ENCODE measurements around the gene TTYH2. TPM values are rescaled to one million over a fixed set of nuclear protein-coding genes. Genes with fewer than 3 reads are reported as not detected.
"Not testable (repeated sequence)": the region's sequence is repeated elsewhere in the genome, so short reads cannot be mapped to it uniquely, and the experiment has no call there.

TTYH2 gene
- total and polyA plus RNA-seq, 3 experiments from 2014 or later: 6.0 to 17.4 (median 17.1) TPM

DNA sequence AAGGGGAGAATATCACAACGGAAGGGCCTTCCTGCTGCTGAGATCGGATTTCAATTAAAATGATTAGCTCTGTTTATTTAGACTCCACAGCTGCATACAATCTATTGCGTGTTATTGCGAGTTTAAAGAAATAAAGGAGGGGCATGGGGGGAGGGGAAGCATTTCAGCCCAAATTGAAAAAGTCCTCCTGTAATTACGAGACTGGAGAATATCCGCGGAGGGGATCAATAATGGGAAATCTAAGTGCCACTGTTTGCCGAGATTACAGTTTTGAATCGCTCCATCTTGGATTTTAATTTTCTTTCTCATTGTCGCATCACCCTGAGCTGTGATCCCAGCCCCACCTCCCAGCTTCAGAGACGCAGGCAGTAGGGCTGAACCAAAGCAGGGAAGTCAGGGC, 25.6 kb upstream of the TTYH2 start:
- peaks cover 0 to 7% (median 0%) of the 10 kb centered on the region in 3 donors for H3K36me3 Mint-ChIP-seq

DNA sequence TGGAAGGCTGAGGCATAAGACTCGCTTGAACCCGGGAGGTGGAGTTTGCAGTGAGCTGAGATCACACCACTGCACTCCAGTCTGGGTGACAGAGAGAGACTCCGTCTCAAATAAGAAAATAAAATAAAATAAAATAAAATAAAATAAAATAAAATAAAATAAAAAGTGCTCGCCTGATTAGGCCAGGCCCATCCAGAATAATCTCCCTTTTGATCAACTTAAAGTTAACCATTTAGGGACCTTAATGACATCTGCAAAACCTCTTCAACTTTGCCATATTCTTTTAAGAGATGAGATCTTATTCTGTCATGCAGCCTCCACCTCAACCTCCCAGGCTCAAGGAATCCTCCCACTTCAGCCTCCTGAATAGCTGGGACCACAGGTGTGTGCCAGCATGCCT, 24.7 kb upstream of the TTYH2 start:
- H3K9me3 ChIP-seq (ENCODE audit: low read length); H3K4me1 Mint-ChIP-seq; POLR2A ChIA-PET; H3K4me3 Mint-ChIP-seq; H3K27me3 ChIP-seq (ENCODE audit: insufficient read depth, low read length, poor library complexity, severe bottlenecking); H3K27ac Mint-ChIP-seq; H3K9me3 Mint-ChIP-seq; H3K36me3 ChIP-seq (ENCODE audit: insufficient read depth, low read length); DNase-seq; H3K4me1 ChIP-seq (ENCODE audit: insufficient read depth, low read length); H3K36me3 Mint-ChIP-seq; H3K27ac ChIP-seq (ENCODE audit: low read depth, low read length); H3K4me3 ChIP-seq (ENCODE audit: low read length): not testable (repeated sequence)
- CTCF ChIA-PET: interaction anchor here (1.2 kb wide), 1 partner anchor 11 kb away, joined by 5 read pairs; no protein-coding TSS in a partner anchor
- H3K27me3 Mint-ChIP-seq: peaks cover 20 to 51% of the 10 kb centered on the region in 2 donors

More for the DNA sequence above, 25.6 kb upstream of the TTYH2 start:
- Histone ChIP-seq H3K4me3 (ENCODE audit: low read length) (no peak overlapping the region), H3K4me1 (ENCODE audit: insufficient read depth, low read length) (no peaks in the 10 kb centered on the region), H3K27me3 (ENCODE audit: insufficient read depth, low read length, poor library complexity, severe bottlenecking) (no peaks in the 10 kb centered on the region), H3K9me3 (ENCODE audit: low read length) (no peaks in the 10 kb centered on the region), H3K36me3 (ENCODE audit: insufficient read depth, low read length) (no peaks in the 10 kb centered on the region), H3K27ac (ENCODE audit: low read depth, low read length) (no peak overlapping the region)
- peak overlapping the region in 1 of 8 donors; percentile 85 for H3K27ac Mint-ChIP-seq
- CTCF ChIA-PET: interaction anchor here (1.2 kb wide), 1 partner anchor 12 kb away, joined by 5 read pairs; no protein-coding TSS in a partner anchor
- H3K27me3 Mint-ChIP-seq: peaks cover 18 to 51% of the 10 kb centered on the region in 2 donors
- no peak overlapping the region for H3K4me3 Mint-ChIP-seq
- no peaks in the 10 kb centered on the region for H3K4me1 Mint-ChIP-seq
- H3K9me3 Mint-ChIP-seq: peaks cover 0 to 6% (median 0%) of the 10 kb centered on the region in 5 donors
- POLR2A ChIA-PET: no interaction called here
- DNase-seq: no peak

DNA sequence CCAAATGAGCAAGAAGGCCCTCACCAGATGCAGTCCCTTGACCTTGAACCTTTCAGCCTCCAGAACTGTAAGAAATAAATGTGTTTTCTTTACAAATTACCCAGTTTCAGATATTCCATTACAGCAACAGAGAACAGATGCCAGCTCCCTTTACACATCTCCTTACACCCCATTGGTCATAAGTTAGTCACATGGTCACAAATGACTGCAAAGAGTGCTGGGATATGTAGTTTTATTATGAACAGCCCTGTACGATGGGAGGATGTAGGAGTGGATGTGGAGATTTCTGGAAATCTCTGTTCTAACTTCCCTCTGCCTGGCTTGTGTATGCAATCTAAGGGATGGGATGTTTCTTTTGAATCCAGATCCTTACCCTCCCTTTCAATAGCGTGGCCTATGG, 23.2 kb upstream of the TTYH2 start:
- ChIA-PET POLR2A (no interaction called here), CTCF (no interaction called here)
- Mint-ChIP-seq H3K27ac (no peak overlapping the region), H3K4me1 (peaks cover 0 to 8% (median 0%) of the 10 kb centered on the region in 3 donors), H3K4me3 (no peak overlapping the region), H3K27me3 (peaks cover 21 to 54% of the 10 kb centered on the region in 2 donors), H3K9me3 (peaks cover 0 to 6% (median 0%) of the 10 kb centered on the region in 5 donors), H3K36me3 (no peaks in the 10 kb centered on the region)
- Histone ChIP-seq H3K36me3 (ENCODE audit: insufficient read depth, low read length) (no peaks in the 10 kb centered on the region), H3K27me3 (ENCODE audit: insufficient read depth, low read length, poor library complexity, severe bottlenecking) (peaks cover 5% of the 10 kb centered on the region), H3K9me3 (ENCODE audit: low read length) (no peaks in the 10 kb centered on the region), H3K4me3 (ENCODE audit: low read length) (no peak overlapping the region), H3K27ac (ENCODE audit: low read depth, low read length) (no peak overlapping the region), H3K4me1 (ENCODE audit: insufficient read depth, low read length) (no peaks in the 10 kb centered on the region)
- no peak for DNase-seq

DNA sequence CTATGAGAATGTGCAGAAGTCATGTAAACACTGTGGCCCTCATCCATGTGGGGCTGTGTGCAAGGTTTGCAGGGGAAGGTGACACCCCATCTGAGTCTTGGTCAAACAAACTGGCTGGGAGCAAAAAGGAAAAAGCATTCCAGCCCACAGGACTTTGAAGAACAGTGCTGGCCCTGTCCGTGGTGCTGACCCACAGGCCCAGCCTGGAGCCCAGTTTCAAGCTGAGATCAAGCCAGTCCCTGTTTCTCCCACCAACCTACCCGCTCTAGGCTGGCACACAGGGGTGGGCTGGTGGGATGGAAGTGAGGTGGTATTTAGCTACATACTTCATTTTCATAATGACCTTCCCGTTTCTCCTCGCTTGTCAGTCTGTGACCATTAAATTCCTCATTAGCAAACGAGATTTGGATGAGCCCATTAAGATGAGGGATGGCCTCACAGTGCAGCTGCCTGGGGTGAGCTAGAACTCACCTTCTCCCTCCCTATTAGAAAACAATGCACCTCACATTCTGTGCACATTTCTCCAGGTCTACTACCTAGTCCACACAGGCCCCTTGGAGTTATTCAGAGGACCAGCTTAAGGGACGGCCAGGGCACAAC, 22.5 kb upstream of the TTYH2 start:
- H3K9me3 ChIP-seq (ENCODE audit: low read length): no peaks in the 10 kb centered on the region
- Mint-ChIP-seq H3K27ac (peak overlapping the region in 1 of 8 donors; percentile 54), H3K27me3 (peaks cover 20 to 55% of the 10 kb centered on the region in 2 donors), H3K4me1 (peaks cover 0 to 8% (median 0%) of the 10 kb centered on the region in 3 donors), H3K4me3 (no peak overlapping the region), H3K36me3 (no peaks in the 10 kb centered on the region), H3K9me3 (peaks cover 0 to 6% (median 0%) of the 10 kb centered on the region in 5 donors)
- H3K27me3 ChIP-seq (ENCODE audit: insufficient read depth, low read length, poor library complexity, severe bottlenecking): peaks cover 6% of the 10 kb centered on the region
- ChIA-PET CTCF (interaction anchor here (1.2 kb wide), 1 partner anchor 8 kb away, joined by 8 read pairs; no protein-coding TSS in a partner anchor), POLR2A (no interaction called here)
- no peak overlapping the region for H3K27ac ChIP-seq (ENCODE audit: low read depth, low read length)
- no peak for DNase-seq
- H3K36me3 ChIP-seq (ENCODE audit: insufficient read depth, low read length): no peaks in the 10 kb centered on the region
- H3K4me3 ChIP-seq (ENCODE audit: low read length): no peak overlapping the region
- no peaks in the 10 kb centered on the region for H3K4me1 ChIP-seq (ENCODE audit: insufficient read depth, low read length)

GRCh38 chr17:74192950-74193781, 20.2 kb upstream of the TTYH2 start:
- H3K27me3 ChIP-seq (ENCODE audit: insufficient read depth, low read length, poor library complexity, severe bottlenecking): peaks cover 6% of the 10 kb centered on the region
- no peaks in the 10 kb centered on the region for H3K36me3 Mint-ChIP-seq
- CTCF ChIA-PET: no interaction called here

DNA sequence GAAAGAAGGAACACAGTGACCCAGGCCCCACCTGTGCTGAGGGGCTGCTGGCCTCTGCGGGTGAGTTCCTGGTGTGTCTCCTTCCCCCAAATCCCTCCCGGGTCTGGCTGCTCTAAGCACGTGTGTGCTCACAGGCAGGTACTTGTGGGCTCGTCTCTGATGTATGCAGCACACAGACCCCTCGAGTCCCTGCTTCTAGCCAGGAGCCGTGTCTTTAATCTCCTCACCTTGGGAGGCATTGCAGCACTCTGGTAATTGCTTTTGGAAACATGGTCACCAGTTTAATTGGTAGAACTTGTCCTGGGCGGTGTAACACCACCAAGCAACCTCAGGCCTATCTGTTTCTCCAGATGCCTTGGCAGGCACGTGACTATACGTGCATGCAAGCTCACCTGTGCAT, 18.7 kb upstream of the TTYH2 start:
- no peak for DNase-seq
- Mint-ChIP-seq H3K27ac (no peak overlapping the region), H3K4me3 (no peak overlapping the region), H3K36me3 (no peaks in the 10 kb centered on the region), H3K27me3 (peaks cover 24 to 56% of the 10 kb centered on the region in 2 donors), H3K9me3 (peaks cover 0 to 3% (median 0%) of the 10 kb centered on the region in 5 donors), H3K4me1 (peaks cover 2 to 11% (median 2%) of the 10 kb centered on the region in 3 donors)
- H3K9me3 ChIP-seq (ENCODE audit: low read length): no peaks in the 10 kb centered on the region
- peaks cover 6% of the 10 kb centered on the region for H3K27me3 ChIP-seq (ENCODE audit: insufficient read depth, low read length, poor library complexity, severe bottlenecking)
- no peak overlapping the region for H3K27ac ChIP-seq (ENCODE audit: low read depth, low read length)
- POLR2A ChIA-PET: no interaction called here
- no peak overlapping the region for H3K4me3 ChIP-seq (ENCODE audit: low read length)
- peaks cover 3% of the 10 kb centered on the region for H3K4me1 ChIP-seq (ENCODE audit: insufficient read depth, low read length)
- CTCF ChIA-PET: no interaction called here
- no peaks in the 10 kb centered on the region for H3K36me3 ChIP-seq (ENCODE audit: insufficient read depth, low read length)

More at GRCh38 chr17:74192950-74193781, 20.2 kb upstream of the TTYH2 start:
- no peaks in the 10 kb centered on the region for H3K4me1 ChIP-seq (ENCODE audit: insufficient read depth, low read length)
- Mint-ChIP-seq H3K9me3 (peaks cover 0 to 6% (median 0%) of the 10 kb centered on the region in 5 donors), H3K4me3 (no peak overlapping the region), H3K27ac (no peak overlapping the region), H3K4me1 (peaks cover 0 to 8% (median 0%) of the 10 kb centered on the region in 3 donors), H3K27me3 (peaks cover 25 to 52% of the 10 kb centered on the region in 2 donors)
- no peaks in the 10 kb centered on the region for H3K36me3 ChIP-seq (ENCODE audit: insufficient read depth, low read length)
- H3K9me3 ChIP-seq (ENCODE audit: low read length): no peaks in the 10 kb centered on the region
- no peak overlapping the region for H3K27ac ChIP-seq (ENCODE audit: low read depth, low read length)
- no peak overlapping the region for H3K4me3 ChIP-seq (ENCODE audit: low read length)
- no peak for DNase-seq
- POLR2A ChIA-PET: no interaction called here

DNA sequence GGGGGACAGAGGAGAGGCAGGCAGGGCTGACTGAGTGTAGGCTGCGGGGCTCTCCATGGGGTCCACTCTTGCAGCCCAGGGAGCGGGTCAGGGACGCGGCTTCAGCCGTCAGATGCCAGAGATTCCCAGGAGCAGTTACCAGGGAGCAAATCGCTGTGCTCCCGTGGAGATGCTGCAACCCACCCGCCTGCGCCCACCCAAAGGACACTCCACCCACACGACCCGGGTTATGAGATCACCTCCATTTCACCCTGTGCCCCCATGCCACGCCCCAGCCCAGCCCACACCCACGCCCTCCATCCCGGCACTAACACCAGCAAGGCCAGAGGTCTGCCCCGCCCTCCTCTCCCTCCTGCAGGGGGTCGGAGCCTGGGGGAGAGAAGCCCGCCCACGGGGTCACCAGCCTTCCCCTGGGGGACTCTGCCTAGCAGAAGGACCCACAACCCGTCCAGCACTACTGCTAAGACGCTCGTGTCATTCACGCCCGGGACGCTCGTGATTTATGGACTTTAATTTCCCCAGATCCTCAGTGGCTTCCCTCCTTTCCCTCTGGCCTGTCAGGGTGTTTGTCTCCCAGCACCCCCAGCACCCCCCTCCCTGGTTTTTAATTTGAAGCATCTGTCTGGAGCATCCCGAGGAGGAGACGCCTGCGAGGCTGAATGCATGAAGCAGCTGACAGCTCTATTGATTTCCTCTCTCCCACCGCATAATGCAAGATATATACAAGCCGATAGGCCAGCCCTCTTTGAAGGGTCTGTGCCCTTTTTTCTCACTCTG, 16.6 kb upstream of the TTYH2 start:
- peaks cover 33 to 72% of the 10 kb centered on the region in 2 donors for H3K27me3 Mint-ChIP-seq
- H3K27ac Mint-ChIP-seq: peak overlapping the region in 1 of 8 donors; percentile 15
- H3K4me3 Mint-ChIP-seq: no peak overlapping the region
- CTCF ChIA-PET: no interaction called here
- Histone ChIP-seq H3K9me3 (ENCODE audit: low read length) (no peaks in the 10 kb centered on the region), H3K27me3 (ENCODE audit: insufficient read depth, low read length, poor library complexity, severe bottlenecking) (peaks cover 13% of the 10 kb centered on the region), H3K27ac (ENCODE audit: low read depth, low read length) (no peak overlapping the region), H3K4me1 (ENCODE audit: insufficient read depth, low read length) (peaks cover 6% of the 10 kb centered on the region), H3K4me3 (ENCODE audit: low read length) (no peak overlapping the region), H3K36me3 (ENCODE audit: insufficient read depth, low read length) (no peaks in the 10 kb centered on the region)
- H3K9me3 Mint-ChIP-seq: no peaks in the 10 kb centered on the region
- DNase-seq: no peak
- POLR2A ChIA-PET: no interaction called here
- no peaks in the 10 kb centered on the region for H3K36me3 Mint-ChIP-seq
- H3K4me1 Mint-ChIP-seq: peaks cover 3 to 13% (median 4%) of the 10 kb centered on the region in 3 donors
